Endometrium (tissue), 2 donors: ENCODE measurements around the gene ATG3.
A peak's percentile ranks its signal among the peaks of the same experiment; 100 is the strongest.
"Not testable (repeated sequence)": the region's sequence is repeated elsewhere in the genome, so short reads cannot be mapped to it uniquely, and the experiment has no call there.

Source experiments
- FAIRE-seq: peaks from 2 replicates; lab custom pipeline; 2012; peaks lifted over from hg19 to GRCh38; lab: Jason Lieb, UNC
- donor health status: control.
- donor health status: control.

Gene ATG3

GRCh38 chr3:112560721-112561483, 860 bp downstream of the ATG3 start:
- no peak for FAIRE-seq

- peak; percentile 12 for FAIRE-seq
Observed at GRCh38 chr3:112560307-112560706, 1.5 kb downstream of the ATG3 start.

GRCh38 chr3:112557976-112558375, 3.8 kb downstream of the ATG3 start:
- no peak for FAIRE-seq

- FAIRE-seq, result no peak
Observed at GRCh38 chr3:112555535-112556170, 6.1 kb downstream of the ATG3 start.

- no peak for FAIRE-seq
Observed at GRCh38 chr3:112550859-112551258, 10.9 kb downstream of the ATG3 start.

- no peak for FAIRE-seq
Observed at GRCh38 chr3:112546216-112546759, 15.5 kb downstream of the ATG3 start.

GRCh38 chr3:112539825-112540650, 21.7 kb downstream of the ATG3 start:
- FAIRE-seq, result no peak

- peak; percentile 89 for FAIRE-seq
Observed at GRCh38 chr3:112531358-112531781, 30.4 kb downstream of the ATG3 start.

GRCh38 chr3:112530573-112530972, 31.2 kb downstream of the ATG3 start:
- FAIRE-seq, result peak; percentile 15

- FAIRE-seq, result not testable (repeated sequence)
Observed at GRCh38 chr3:112524127-112524526, 37.6 kb downstream of the ATG3 start.

GRCh38 chr3:112519424-112520001, 42.2 kb downstream of the ATG3 start:
- FAIRE-seq, result peak; percentile 90

- FAIRE-seq, result not testable (repeated sequence)
Observed at GRCh38 chr3:112518970-112519369, 42.8 kb downstream of the ATG3 start.

- no peak for FAIRE-seq
Observed at GRCh38 chr3:112514527-112515128, 47.1 kb downstream of the ATG3 start.

GRCh38 chr3:112512320-112512719, 49.4 kb downstream of the ATG3 start:
- no peak for FAIRE-seq

GRCh38 chr3:112508860-112509259, 52.9 kb downstream of the ATG3 start:
- FAIRE-seq, result no peak

- no peak for FAIRE-seq
Observed at GRCh38 chr3:112508261-112508660, 53.5 kb downstream of the ATG3 start.

GRCh38 chr3:112505907-112506306, 55.9 kb downstream of the ATG3 start:
- FAIRE-seq, result no peak

- no peak for FAIRE-seq
Observed at GRCh38 chr3:112504123-112504522, 57.6 kb downstream of the ATG3 start.

- no peak for FAIRE-seq
Observed at GRCh38 chr3:112503304-112503972, 58.3 kb downstream of the ATG3 start.

GRCh38 chr3:112500621-112501020, 61.1 kb downstream of the ATG3 start:
- no peak for FAIRE-seq
